Stimulated activated memory B cell treated with anti-CD40 and anti-IgM and Interleukin-4, amounts not matched to agents 10 μg/mL and 1 μg/mL and 100 μg/mL, for 72 hours (primary cell): ENCODE measurements around the gene CDX4.
"Not testable (repeated sequence)": the region's sequence is repeated elsewhere in the genome, so short reads cannot be mapped to it uniquely, and the experiment has no call there.

ENCODE experiments used
- ATAC-seq: fragments of 150-1000 bp; cut with Tn5 transposase; 2 replicates; pipeline ENCODE4 v1.10.0; 2021
- H3K27ac Mint-ChIP-seq: one replicate; pipeline ENCODE4 v1.8.0; 2022; ENCODE audit warnings: mild to moderate bottlenecking, mixed read lengths
- H3K27me3 Mint-ChIP-seq: one replicate; pipeline ENCODE4 v1.8.0; 2022; ENCODE audit warnings: mixed read lengths
- H3K36me3 Mint-ChIP-seq: one replicate; pipeline ENCODE4 v1.8.0; 2022; ENCODE audit warnings: mixed read lengths
- H3K4me1 Mint-ChIP-seq: one replicate; pipeline ENCODE4 v1.8.0; 2022; ENCODE audit warnings: mixed read lengths
- H3K4me3 Mint-ChIP-seq: one replicate; pipeline ENCODE4 v1.8.0; 2022; ENCODE audit warnings: mild to moderate bottlenecking, moderate library complexity, mixed read lengths
- H3K9me3 Mint-ChIP-seq: one replicate; pipeline ENCODE4 v1.8.0; 2022; ENCODE audit warnings: mixed read lengths

Gene CDX4

GRCh38 chrX:73446831-73447230, at the start of gene CDX4:
TSS of gene CDX4 (plus strand) at chrX:73447053. CDS start at chrX:73447254, 201 bp downstream.
- H3K4me3 Mint-ChIP-seq = no peak within 1 kb of the TSS
- peaks cover 5% of the 10 kb centered on the region for H3K9me3 Mint-ChIP-seq
- H3K27me3 Mint-ChIP-seq = peaks cover 26% of the 10 kb centered on the region
- H3K27ac Mint-ChIP-seq = no peak within 1 kb of the TSS
- ATAC-seq = no peak
- no peaks in the 10 kb centered on the region for H3K36me3 Mint-ChIP-seq
- no peaks in the 10 kb centered on the region for H3K4me1 Mint-ChIP-seq

GRCh38 chrX:73398185-73398914, 48.5 kb upstream of the CDX4 start:
- ATAC-seq = no peak
- Mint-ChIP-seq H3K27me3 (no peaks in the 10 kb centered on the region), H3K4me1 (no peaks in the 10 kb centered on the region), H3K36me3 (no peaks in the 10 kb centered on the region), H3K27ac (no peak overlapping the region), H3K9me3 (no peaks in the 10 kb centered on the region), H3K4me3 (no peak overlapping the region)

GRCh38 chrX:73400136-73400748, 46.6 kb upstream of the CDX4 start:
- H3K9me3 Mint-ChIP-seq = no peaks in the 10 kb centered on the region
- H3K36me3 Mint-ChIP-seq = no peaks in the 10 kb centered on the region
- H3K4me1 Mint-ChIP-seq = no peaks in the 10 kb centered on the region
- ATAC-seq = no peak
- H3K27me3 Mint-ChIP-seq = no peaks in the 10 kb centered on the region
- no peak overlapping the region for H3K27ac Mint-ChIP-seq
- no peak overlapping the region for H3K4me3 Mint-ChIP-seq

- Mint-ChIP-seq H3K4me3 (no peak overlapping the region), H3K4me1 (no peaks in the 10 kb centered on the region), H3K36me3 (no peaks in the 10 kb centered on the region), H3K27ac (no peak overlapping the region), H3K9me3 (no peaks in the 10 kb centered on the region), H3K27me3 (no peaks in the 10 kb centered on the region)
- no peak for ATAC-seq
Observed at GRCh38 chrX:73401591-73402266, 45.1 kb upstream of the CDX4 start.

GRCh38 chrX:73412930-73413329, 33.9 kb upstream of the CDX4 start:
- Mint-ChIP-seq H3K9me3 (peaks cover 6% of the 10 kb centered on the region), H3K27me3 (no peaks in the 10 kb centered on the region), H3K27ac (no peak overlapping the region), H3K4me3 (no peak overlapping the region), H3K4me1 (no peaks in the 10 kb centered on the region), H3K36me3 (no peaks in the 10 kb centered on the region)
- ATAC-seq = no peak

GRCh38 chrX:73447311-73447794, 500 bp downstream of the CDX4 start:
- H3K27me3 Mint-ChIP-seq = peaks cover 31% of the 10 kb centered on the region
- no peak overlapping the region for H3K27ac Mint-ChIP-seq
- no peaks in the 10 kb centered on the region for H3K36me3 Mint-ChIP-seq
- no peak overlapping the region for H3K4me3 Mint-ChIP-seq
- no peaks in the 10 kb centered on the region for H3K4me1 Mint-ChIP-seq
- ATAC-seq = no peak
- peaks cover 2% of the 10 kb centered on the region for H3K9me3 Mint-ChIP-seq

- ATAC-seq = no peak
- Mint-ChIP-seq H3K27ac (no peak overlapping the region), H3K4me3 (no peak overlapping the region), H3K9me3 (no peaks in the 10 kb centered on the region), H3K36me3 (no peaks in the 10 kb centered on the region), H3K27me3 (peaks cover 34% of the 10 kb centered on the region), H3K4me1 (no peaks in the 10 kb centered on the region)
Observed at GRCh38 chrX:73448379-73448778, 1.5 kb downstream of the CDX4 start.

GRCh38 chrX:73455171-73455570, 8.3 kb downstream of the CDX4 start:
- Mint-ChIP-seq H3K4me3 (no peak overlapping the region), H3K27me3 (peaks cover 9% of the 10 kb centered on the region), H3K9me3 (no peaks in the 10 kb centered on the region), H3K4me1 (no peaks in the 10 kb centered on the region), H3K27ac (no peak overlapping the region), H3K36me3 (no peaks in the 10 kb centered on the region)
- ATAC-seq = no peak

- Mint-ChIP-seq H3K36me3 (no peaks in the 10 kb centered on the region), H3K9me3 (no peaks in the 10 kb centered on the region), H3K4me3 (no peak overlapping the region), H3K27me3 (peaks cover 3% of the 10 kb centered on the region), H3K4me1 (no peaks in the 10 kb centered on the region), H3K27ac (no peak overlapping the region)
- ATAC-seq = no peak
Observed at GRCh38 chrX:73457306-73457705, 10.5 kb downstream of the CDX4 start.

GRCh38 chrX:73468376-73468775, 21.5 kb downstream of the CDX4 start:
- no peaks in the 10 kb centered on the region for H3K9me3 Mint-ChIP-seq
- no peaks in the 10 kb centered on the region for H3K36me3 Mint-ChIP-seq
- H3K4me3 Mint-ChIP-seq = no peak overlapping the region
- no peaks in the 10 kb centered on the region for H3K27me3 Mint-ChIP-seq
- no peak overlapping the region for H3K27ac Mint-ChIP-seq
- no peak for ATAC-seq
- no peaks in the 10 kb centered on the region for H3K4me1 Mint-ChIP-seq

- peaks cover 3% of the 10 kb centered on the region for H3K27me3 Mint-ChIP-seq
- H3K9me3 Mint-ChIP-seq = no peaks in the 10 kb centered on the region
- H3K27ac Mint-ChIP-seq = no peak overlapping the region
- H3K4me1 Mint-ChIP-seq = no peaks in the 10 kb centered on the region
- no peaks in the 10 kb centered on the region for H3K36me3 Mint-ChIP-seq
- no peak for ATAC-seq
- no peak overlapping the region for H3K4me3 Mint-ChIP-seq
Observed at GRCh38 chrX:73478961-73479360, 32.1 kb downstream of the CDX4 start.

- H3K4me3 Mint-ChIP-seq = no peak overlapping the region
- no peak overlapping the region for H3K27ac Mint-ChIP-seq
- no peaks in the 10 kb centered on the region for H3K4me1 Mint-ChIP-seq
- no peaks in the 10 kb centered on the region for H3K36me3 Mint-ChIP-seq
- no peaks in the 10 kb centered on the region for H3K9me3 Mint-ChIP-seq
- peaks cover 7% of the 10 kb centered on the region for H3K27me3 Mint-ChIP-seq
- ATAC-seq = no peak
Observed at GRCh38 chrX:73481521-73481920, 34.7 kb downstream of the CDX4 start.

- no peaks in the 10 kb centered on the region for H3K27me3 Mint-ChIP-seq
- no peak overlapping the region for H3K4me3 Mint-ChIP-seq
- no peaks in the 10 kb centered on the region for H3K36me3 Mint-ChIP-seq
- H3K4me1 Mint-ChIP-seq = no peaks in the 10 kb centered on the region
- ATAC-seq = no peak
- no peak overlapping the region for H3K27ac Mint-ChIP-seq
- H3K9me3 Mint-ChIP-seq = peaks cover 18% of the 10 kb centered on the region
Observed at GRCh38 chrX:73490661-73491060, 43.8 kb downstream of the CDX4 start.

GRCh38 chrX:73492178-73492577, 45.3 kb downstream of the CDX4 start:
- not testable (repeated sequence) for ATAC-seq, H3K27me3 Mint-ChIP-seq, H3K36me3 Mint-ChIP-seq, H3K4me1 Mint-ChIP-seq, H3K27ac Mint-ChIP-seq, H3K4me3 Mint-ChIP-seq
- H3K9me3 Mint-ChIP-seq = peaks cover 18% of the 10 kb centered on the region
